ENCODE measurements around the gene DCUN1D3.
"Not testable (repeated sequence)": the region's sequence is repeated elsewhere in the genome, so short reads cannot be mapped to it uniquely, and the experiment has no call there.

DCUN1D3 gene

GRCh38 chr16:20900299-20901067 is at the start of gene DCUN1D3, which contains the start of gene LYRM1:
Gene DCUN1D3 (minus strand): TSS chr16:20900358. CDS start chr16:20862538, 37,820 bp downstream.
Gene LYRM1 (plus strand): TSS chr16:20900771. CDS start chr16:20915556, 14,785 bp downstream.
- peak; percentile 91 to 93 for DNase-seq (ENCODE audit: low read depth in 2 of 2)

- no peak for DNase-seq (ENCODE audit: low read depth in 2 of 2)
These were observed 49.5 kb upstream of the DCUN1D3 start for GRCh38 chr16:20949660-20950059.

- DNase-seq (ENCODE audit: low read depth in 2 of 2), result no peak
These were observed 48.3 kb upstream of the DCUN1D3 start for GRCh38 chr16:20948444-20948843.

- DNase-seq (ENCODE audit: low read depth in 2 of 2), result no peak
These were observed 46.0 kb upstream of the DCUN1D3 start for GRCh38 chr16:20946015-20946629.

- DNase-seq (ENCODE audit: low read depth in 2 of 2), result not testable (repeated sequence)
These were observed 45.4 kb upstream of the DCUN1D3 start for GRCh38 chr16:20945575-20945875.

- peak; percentile 40 to 55 for DNase-seq (ENCODE audit: low read depth in 2 of 2)
These were observed 44.9 kb upstream of the DCUN1D3 start for GRCh38 chr16:20944861-20945574.

GRCh38 chr16:20942256-20942655 is 42.1 kb upstream of the DCUN1D3 start:
- no peak for DNase-seq (ENCODE audit: low read depth in 2 of 2)

GRCh38 chr16:20941636-20941926 is 41.4 kb upstream of the DCUN1D3 start:
- no peak for DNase-seq (ENCODE audit: low read depth in 2 of 2)

- DNase-seq (ENCODE audit: low read depth in 2 of 2), result peak in 1 of 2 donors; percentile 17
These were observed 40.9 kb upstream of the DCUN1D3 start for GRCh38 chr16:20940871-20941635.

- no peak for DNase-seq (ENCODE audit: low read depth in 2 of 2)
These were observed 39.5 kb upstream of the DCUN1D3 start for GRCh38 chr16:20939611-20940010.

GRCh38 chr16:20938426-20938825 is 38.3 kb upstream of the DCUN1D3 start:
- DNase-seq (ENCODE audit: low read depth in 2 of 2), result no peak

- no peak for DNase-seq (ENCODE audit: low read depth in 2 of 2)
These were observed 37.6 kb upstream of the DCUN1D3 start for GRCh38 chr16:20937736-20938135.

GRCh38 chr16:20933589-20933988 is 33.4 kb upstream of the DCUN1D3 start:
- no peak for DNase-seq (ENCODE audit: low read depth in 2 of 2)

- DNase-seq (ENCODE audit: low read depth in 2 of 2), result no peak
These were observed 31.0 kb upstream of the DCUN1D3 start for GRCh38 chr16:20931066-20931600.

GRCh38 chr16:20930365-20930690 is 30.2 kb upstream of the DCUN1D3 start:
- DNase-seq (ENCODE audit: low read depth in 2 of 2), result no peak

GRCh38 chr16:20929676-20930364 is 29.7 kb upstream of the DCUN1D3 start:
- not testable (repeated sequence) for DNase-seq (ENCODE audit: low read depth in 2 of 2)

GRCh38 chr16:20928774-20929411 is 28.7 kb upstream of the DCUN1D3 start:
- no peak for DNase-seq (ENCODE audit: low read depth in 2 of 2)

GRCh38 chr16:20925751-20926150 is 25.6 kb upstream of the DCUN1D3 start:
- DNase-seq (ENCODE audit: low read depth in 2 of 2), result no peak

GRCh38 chr16:20923876-20924275 is 23.7 kb upstream of the DCUN1D3 start:
- DNase-seq (ENCODE audit: low read depth in 2 of 2), result no peak

GRCh38 chr16:20920799-20921198 is 20.6 kb upstream of the DCUN1D3 start:
- no peak for DNase-seq (ENCODE audit: low read depth in 2 of 2)

GRCh38 chr16:20920091-20920490 is 19.9 kb upstream of the DCUN1D3 start:
- DNase-seq (ENCODE audit: low read depth in 2 of 2), result no peak

Measured in stimulated activated CD8-positive, alpha-beta memory T cell treated with anti-CD3 and anti-CD28 coated beads, Interleukin-15, amount 100 ng/mL, for 48 hours (primary cell).